NB4 (cell line): ENCODE measurements around the gene NPPC.

ENCODE experiments used
- CTCF ChIP-seq: IDR thresholded peaks from one replicate; pipeline ENCODE4 v1.5.1; 2012; ENCODE audit warnings: low read depth, low read length
- MAX ChIP-seq: IDR thresholded peaks from 2 replicates; pipeline ENCODE4 v1.6.1; 2011; ENCODE audit warnings: low read depth, low read length
- MYC ChIP-seq: IDR thresholded peaks from 2 replicates; pipeline ENCODE4 v1.6.1; 2011; ENCODE audit warnings: low read depth, low read length
- POLR2A ChIP-seq: IDR thresholded peaks from 2 replicates; pipeline ENCODE4 v1.6.1; 2011; ENCODE audit warnings: mild to moderate bottlenecking; ENCODE audit not compliant: insufficient read length; ENCODE audit errors: extremely low read depth

- TF ChIP-seq CTCF (no peak), POLR2A (no peak), MAX (no peak), MYC (no peak)
These were observed 3.2 kb downstream of the NPPC start for GRCh38 chr2:231923010-231923344.
